HG03439 (cell line): ENCODE results near the gene RNU2-1.
"Not testable (repeated sequence)": the region's sequence is repeated elsewhere in the genome, so short reads cannot be mapped to it uniquely, and the experiment has no call there.

Source experiments
- ATAC-seq: cut with Tn5 transposase; IDR thresholded peaks from one replicate; pipeline ENCODE4 v1.9.1; 2021; ENCODE audit warnings: mild to moderate bottlenecking, moderate library complexity; ENCODE audit not compliant: unreplicated experiment

RNU2-1 gene

GRCh38 chr17:43233877-43234276 lies at the start of gene RNU2-1:
Gene RNU2-1, minus strand, starts transcription at chr17:43233977.
- ATAC-seq, result not testable (repeated sequence)

- ATAC-seq, result not testable (repeated sequence)
Observed at GRCh38 chr17:43272914-43273313, 39.1 kb upstream of the RNU2-1 start.

GRCh38 chr17:43272483-43272882 lies 38.7 kb upstream of the RNU2-1 start:
- not testable (repeated sequence) for ATAC-seq

- not testable (repeated sequence) for ATAC-seq
Observed at GRCh38 chr17:43270552-43271504, 37.1 kb upstream of the RNU2-1 start.

GRCh38 chr17:43246456-43246855 lies 12.7 kb upstream of the RNU2-1 start:
- ATAC-seq, result not testable (repeated sequence)

- not testable (repeated sequence) for ATAC-seq
Observed at GRCh38 chr17:43240596-43241352, 7.0 kb upstream of the RNU2-1 start.

GRCh38 chr17:43239597-43239996 lies 5.8 kb upstream of the RNU2-1 start:
- not testable (repeated sequence) for ATAC-seq

- ATAC-seq, result not testable (repeated sequence)
Observed at GRCh38 chr17:43233263-43233662, 514 bp downstream of the RNU2-1 start.

- not testable (repeated sequence) for ATAC-seq
Observed at GRCh38 chr17:43232021-43232699, 1.6 kb downstream of the RNU2-1 start.

- not testable (repeated sequence) for ATAC-seq
Observed at GRCh38 chr17:43231205-43232020, 2.4 kb downstream of the RNU2-1 start.

GRCh38 chr17:43228020-43228782 lies 5.6 kb downstream of the RNU2-1 start, which contains the start of gene CCDC200:
Gene CCDC200, minus strand, starts transcription at chr17:43228623. Its CDS starts 69 bp downstream, at chr17:43228554.
- not testable (repeated sequence) for ATAC-seq

GRCh38 chr17:43226393-43226792 lies 7.4 kb downstream of the RNU2-1 start:
- no peak for ATAC-seq

GRCh38 chr17:43224146-43224705 lies 9.6 kb downstream of the RNU2-1 start:
- ATAC-seq, result no peak

GRCh38 chr17:43220511-43221125 lies 13.2 kb downstream of the RNU2-1 start:
- no peak for ATAC-seq

GRCh38 chr17:43219746-43220380 lies 13.9 kb downstream of the RNU2-1 start:
- no peak for ATAC-seq

GRCh38 chr17:43219001-43219400 lies 14.8 kb downstream of the RNU2-1 start:
- no peak for ATAC-seq

GRCh38 chr17:43217614-43218087 lies 16.1 kb downstream of the RNU2-1 start:
- ATAC-seq, result no peak
